ENCODE measurements around the gene MYOD1.

Gene MYOD1

DNA sequence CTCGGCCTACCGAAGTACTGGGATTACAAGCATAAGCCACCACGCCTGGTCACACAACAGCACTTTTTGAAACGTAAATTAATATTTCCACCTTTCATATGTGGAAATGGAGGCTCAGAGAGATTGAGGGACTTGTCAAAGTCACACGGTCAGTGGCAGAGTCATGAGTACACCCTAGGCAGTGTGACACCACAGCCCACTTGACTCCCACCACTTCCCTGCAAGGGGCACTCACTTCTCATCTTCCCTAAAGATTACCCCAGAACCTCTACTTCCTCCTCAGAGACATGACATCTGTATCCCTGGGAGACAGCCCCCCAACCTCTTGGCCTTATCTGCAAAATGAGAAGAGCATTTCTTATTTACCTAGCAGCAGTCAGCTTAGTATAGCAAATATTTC lies 16.5 kb upstream of the MYOD1 start:
- TF ChIP-seq, protein P1, sequence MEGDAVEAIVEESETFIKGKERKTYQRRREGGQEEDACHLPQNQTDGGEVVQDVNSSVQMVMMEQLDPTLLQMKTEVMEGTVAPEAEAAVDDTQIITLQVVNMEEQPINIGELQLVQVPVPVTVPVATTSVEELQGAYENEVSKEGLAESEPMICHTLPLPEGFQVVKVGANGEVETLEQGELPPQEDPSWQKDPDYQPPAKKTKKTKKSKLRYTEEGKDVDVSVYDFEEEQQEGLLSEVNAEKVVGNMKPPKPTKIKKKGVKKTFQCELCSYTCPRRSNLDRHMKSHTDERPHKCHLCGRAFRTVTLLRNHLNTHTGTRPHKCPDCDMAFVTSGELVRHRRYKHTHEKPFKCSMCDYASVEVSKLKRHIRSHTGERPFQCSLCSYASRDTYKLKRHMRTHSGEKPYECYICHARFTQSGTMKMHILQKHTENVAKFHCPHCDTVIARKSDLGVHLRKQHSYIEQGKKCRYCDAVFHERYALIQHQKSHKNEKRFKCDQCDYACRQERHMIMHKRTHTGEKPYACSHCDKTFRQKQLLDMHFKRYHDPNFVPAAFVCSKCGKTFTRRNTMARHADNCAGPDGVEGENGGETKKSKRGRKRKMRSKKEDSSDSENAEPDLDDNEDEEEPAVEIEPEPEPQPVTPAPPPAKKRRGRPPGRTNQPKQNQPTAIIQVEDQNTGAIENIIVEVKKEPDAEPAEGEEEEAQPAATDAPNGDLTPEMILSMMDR (conservative IDR thresholded peaks at IDR 0.05; ENCODE audit: low read depth, low read length) = no peak
- H3K4me3 ChIP-seq (ENCODE audit: low read length) = no peak overlapping the region
- no peak for DNase-seq (ENCODE audit: low read depth)

DNA sequence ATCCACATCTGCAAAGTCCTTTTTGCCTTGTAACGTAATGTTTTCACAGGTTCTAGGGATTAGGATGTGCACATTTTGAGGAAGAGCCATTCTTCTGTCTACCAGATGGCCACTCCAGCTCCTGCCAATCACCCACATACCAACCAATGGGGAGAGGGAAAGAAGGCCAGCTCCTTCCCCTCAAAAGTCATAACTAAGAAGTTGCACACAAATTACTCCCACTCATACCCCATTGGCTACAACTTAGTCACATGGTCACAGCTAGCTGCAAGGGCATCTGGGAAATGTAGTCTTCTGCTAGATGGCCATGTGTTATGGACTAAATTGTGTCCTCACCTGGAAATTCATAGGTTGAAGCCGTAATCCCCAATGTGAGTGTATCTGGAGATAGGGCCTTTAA lies 15.4 kb upstream of the MYOD1 start:
- DNase-seq (ENCODE audit: low read depth) = no peak
- TF ChIP-seq, protein P1 (conservative IDR thresholded peaks at IDR 0.05; ENCODE audit: low read depth, low read length) = no peak
- H3K4me3 ChIP-seq (ENCODE audit: low read length) = no peak overlapping the region

GRCh38 chr11:17707830-17708229 lies 11.5 kb upstream of the MYOD1 start:
- TF ChIP-seq, protein P1 (conservative IDR thresholded peaks at IDR 0.05; ENCODE audit: low read depth, low read length) = no peak
- DNase-seq (ENCODE audit: low read depth) = no peak
- no peak overlapping the region for H3K4me3 ChIP-seq (ENCODE audit: low read length)

DNA sequence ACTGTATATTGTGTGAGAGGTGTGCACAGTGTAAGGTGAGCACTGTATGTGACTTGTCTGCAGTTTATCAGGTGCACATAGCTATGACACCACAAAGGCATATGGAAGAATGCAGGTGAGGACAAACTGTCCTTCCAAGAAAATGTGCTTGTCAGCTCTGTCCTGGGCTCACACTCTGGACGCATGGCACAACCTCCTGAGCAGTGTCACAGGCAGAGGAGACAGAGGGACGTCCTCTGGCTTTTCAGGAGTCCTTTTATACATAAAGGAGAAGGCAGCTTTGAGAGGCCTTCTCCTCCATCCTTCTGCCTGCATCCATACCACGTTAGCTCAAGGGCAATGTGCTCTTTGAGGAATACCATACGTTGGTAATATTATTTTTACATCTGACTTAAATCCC lies 7.5 kb upstream of the MYOD1 start:
- TF ChIP-seq, protein P1 (conservative IDR thresholded peaks at IDR 0.05; ENCODE audit: low read depth, low read length) = no peak
- H3K4me3 ChIP-seq (ENCODE audit: low read length) = no peak overlapping the region
- DNase-seq (ENCODE audit: low read depth) = no peak

GRCh38 chr11:17713851-17714250 lies 5.5 kb upstream of the MYOD1 start:
- no peak for DNase-seq (ENCODE audit: low read depth)
- no peak overlapping the region for H3K4me3 ChIP-seq (ENCODE audit: low read length)
- TF ChIP-seq, protein P1 (conservative IDR thresholded peaks at IDR 0.05; ENCODE audit: low read depth, low read length) = no peak

DNA sequence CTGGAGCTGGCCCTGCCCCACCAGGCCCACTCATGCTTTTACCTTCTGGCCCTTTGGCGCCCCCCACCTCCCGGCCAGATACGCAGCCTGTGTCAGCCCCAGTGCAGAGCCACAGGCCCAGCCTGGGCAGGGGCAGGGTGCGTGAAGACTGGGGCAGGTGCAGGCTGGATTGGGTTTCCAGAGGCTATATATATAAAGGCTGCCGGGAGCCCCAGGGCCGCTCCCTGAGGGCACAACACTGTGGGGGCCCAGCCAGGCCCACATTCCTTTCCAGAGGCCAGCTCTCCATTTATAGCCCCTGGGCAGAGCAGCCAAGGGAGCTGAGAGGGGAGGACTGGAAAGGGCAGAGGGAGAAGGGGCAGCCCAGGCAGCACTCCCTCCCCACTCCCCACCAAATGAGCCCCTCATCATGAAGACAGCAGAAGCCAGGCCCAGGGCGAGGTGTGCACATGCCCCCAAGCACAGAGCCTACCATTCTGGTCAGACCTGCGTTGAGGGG lies 5.0 kb upstream of the MYOD1 start:
- TF ChIP-seq, protein P1 (conservative IDR thresholded peaks at IDR 0.05; ENCODE audit: low read depth, low read length) = peak; percentile 26
- DNase-seq (ENCODE audit: low read depth) = no peak
- no peak overlapping the region for H3K4me3 ChIP-seq (ENCODE audit: low read length)

DNA sequence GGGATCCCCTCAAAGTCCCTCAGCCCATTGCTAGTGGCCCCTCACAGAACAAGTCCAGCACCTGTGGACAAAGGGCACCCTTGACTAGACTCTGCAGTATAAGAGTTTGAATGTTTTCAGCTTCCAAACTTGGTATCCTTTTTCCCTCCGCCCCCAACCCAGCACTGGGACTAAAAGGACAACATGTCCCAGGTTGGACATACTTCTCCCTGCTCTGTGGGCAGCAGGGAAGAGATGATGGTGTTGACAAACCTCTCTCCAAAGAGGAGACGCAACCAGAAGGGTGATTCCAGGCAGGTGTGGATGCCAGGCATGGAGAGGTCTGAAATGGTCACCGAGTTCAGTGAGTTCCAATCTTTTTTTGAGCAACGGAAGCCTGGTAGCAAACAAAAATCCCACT lies 4.5 kb upstream of the MYOD1 start:
- no peak overlapping the region for H3K4me3 ChIP-seq (ENCODE audit: low read length)
- TF ChIP-seq, protein P1 (conservative IDR thresholded peaks at IDR 0.05; ENCODE audit: low read depth, low read length) = no peak
- no peak for DNase-seq (ENCODE audit: low read depth)

All from retinal pigment epithelial cell (primary cell).